HG03342 (cell line): Measurements from ENCODE around the gene MFN1.

Source experiments
- ATAC-seq: cut with Tn5 transposase; IDR thresholded peaks from one replicate; pipeline ENCODE4 v1.9.1; 2021; ENCODE audit warnings: mild to moderate bottlenecking, moderate library complexity; ENCODE audit not compliant: unreplicated experiment

The MFN1 gene

DNA sequence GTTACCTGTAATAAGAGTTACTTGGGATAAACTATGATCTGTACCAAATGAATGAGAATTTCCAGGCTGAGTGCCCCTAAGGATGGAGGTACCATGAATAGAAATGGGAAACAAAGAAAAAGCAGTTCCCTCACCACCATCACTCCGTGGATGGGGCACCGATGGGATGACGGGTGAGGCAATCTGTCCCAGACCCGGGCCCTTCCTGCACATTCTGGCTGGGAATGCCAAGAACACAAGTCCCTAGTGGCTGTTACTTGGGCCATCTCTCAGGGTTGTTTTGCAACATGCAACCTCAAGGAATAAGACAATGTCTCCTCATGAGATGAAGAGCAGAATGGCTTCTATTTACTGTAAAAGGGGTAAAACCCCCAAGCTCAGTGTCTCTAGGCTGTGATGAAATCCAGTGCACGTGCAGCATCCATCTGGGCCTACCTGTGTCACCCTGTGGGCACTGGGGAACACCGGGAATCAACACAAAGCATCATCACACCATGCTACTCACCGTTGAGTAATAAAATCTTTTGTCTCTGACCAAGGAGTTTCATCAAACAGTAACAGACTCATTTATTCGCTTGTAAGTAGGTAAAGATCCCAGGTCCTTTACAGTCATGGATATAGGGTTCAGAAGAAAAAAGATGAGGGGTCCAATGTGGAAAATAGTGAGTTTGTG lies 81.5 kb downstream of the MFN1 start:
- ATAC-seq, result no peak

GRCh38 chr3:179430277-179430870 lies 82.9 kb downstream of the MFN1 start:
- no peak for ATAC-seq

DNA sequence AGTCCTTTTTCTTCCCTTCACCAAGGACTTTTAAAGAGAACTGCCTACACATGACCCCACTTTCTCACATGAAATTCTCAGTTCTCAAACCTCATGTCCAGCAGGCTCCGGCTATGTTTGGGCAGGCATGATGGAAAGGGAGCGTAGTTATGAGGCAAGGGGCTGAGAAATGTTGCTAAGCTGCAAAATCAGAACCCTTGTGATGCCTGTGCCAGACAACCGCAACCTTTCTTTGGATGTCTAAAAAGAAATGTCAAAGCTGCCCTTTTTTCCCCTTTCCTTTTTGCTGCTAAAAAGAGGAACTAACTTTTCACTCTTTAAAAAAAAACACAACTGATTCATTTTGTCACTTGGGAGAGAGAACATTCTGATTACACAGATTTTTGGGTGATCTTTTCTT lies 84.5 kb downstream of the MFN1 start:
- ATAC-seq, result peak; percentile 75

- ATAC-seq, result peak; percentile 1
These were observed 84.9 kb downstream of the MFN1 start for GRCh38 chr3:179432451-179432850.

DNA sequence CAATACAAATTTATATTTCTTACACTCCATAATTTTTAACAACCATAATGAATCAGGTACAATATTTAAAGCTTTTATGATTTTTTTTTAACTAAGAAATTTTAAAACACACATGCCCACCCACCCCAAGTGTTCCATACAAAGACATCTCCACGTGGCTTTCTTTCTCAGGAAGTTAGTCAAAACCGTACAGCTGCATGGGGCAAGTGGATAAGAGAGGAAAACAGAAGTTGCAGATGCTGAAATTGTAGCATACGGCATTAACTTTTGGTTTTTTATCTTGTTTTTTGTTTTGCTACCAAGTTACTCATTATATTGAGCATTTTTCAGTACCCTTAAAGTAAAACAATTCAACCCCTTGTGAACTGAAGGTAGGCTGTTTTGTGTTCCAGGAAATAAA lies 89.0 kb downstream of the MFN1 start:
- no peak for ATAC-seq

DNA sequence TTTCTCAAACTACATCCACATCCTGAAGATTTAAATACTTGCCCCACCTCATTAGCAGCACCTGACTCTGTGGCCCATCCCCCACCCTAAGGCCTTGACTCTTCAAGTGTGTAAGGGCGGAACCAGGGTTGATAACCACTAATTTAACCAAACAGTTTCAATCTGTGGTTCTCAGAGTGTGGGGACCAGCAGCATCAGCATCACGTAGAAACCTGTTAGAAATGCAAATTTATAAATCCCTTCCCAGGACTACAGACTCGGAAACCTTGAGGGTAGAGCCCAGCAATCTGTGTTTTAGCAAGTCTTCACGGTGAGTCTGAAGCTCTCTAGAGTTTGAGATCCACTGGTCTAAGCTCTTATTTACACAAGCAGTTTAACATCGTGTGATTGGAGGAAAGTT lies 91.3 kb downstream of the MFN1 start:
- ATAC-seq, result peak; percentile 83
